C4-2B (cell line): ENCODE results near the gene DNAJC27.

Experiments
- CTCF ChIP-seq: fragments of 450-650 bp; conservative IDR thresholded peaks from 2 replicates; pipeline ENCODE4 v1.5.1; 2017; ENCODE audit warnings: mild to moderate bottlenecking
- ZFX ChIP-seq: fragments of 450-650 bp; IDR thresholded peaks from 2 replicates; pipeline ENCODE4 v1.6.1; 2017

GRCh38 chr2:24899361-24899910 is 72.3 kb downstream of the DNAJC27 start:
- TF ChIP-seq CTCF = no peak
- TF ChIP-seq ZFX = no peak
